Measurements from ENCODE around the gene PPP4R3A. TPM values are rescaled to one million over a fixed set of nuclear protein-coding genes. Genes with fewer than 3 reads are reported as not detected.

Gene PPP4R3A
- total and polyA plus RNA-seq, 2 donors (not counting 3 experiments of a cell fraction or from before 2014, with no cell fraction given), result 20.5 to 77.0 TPM

DNA sequence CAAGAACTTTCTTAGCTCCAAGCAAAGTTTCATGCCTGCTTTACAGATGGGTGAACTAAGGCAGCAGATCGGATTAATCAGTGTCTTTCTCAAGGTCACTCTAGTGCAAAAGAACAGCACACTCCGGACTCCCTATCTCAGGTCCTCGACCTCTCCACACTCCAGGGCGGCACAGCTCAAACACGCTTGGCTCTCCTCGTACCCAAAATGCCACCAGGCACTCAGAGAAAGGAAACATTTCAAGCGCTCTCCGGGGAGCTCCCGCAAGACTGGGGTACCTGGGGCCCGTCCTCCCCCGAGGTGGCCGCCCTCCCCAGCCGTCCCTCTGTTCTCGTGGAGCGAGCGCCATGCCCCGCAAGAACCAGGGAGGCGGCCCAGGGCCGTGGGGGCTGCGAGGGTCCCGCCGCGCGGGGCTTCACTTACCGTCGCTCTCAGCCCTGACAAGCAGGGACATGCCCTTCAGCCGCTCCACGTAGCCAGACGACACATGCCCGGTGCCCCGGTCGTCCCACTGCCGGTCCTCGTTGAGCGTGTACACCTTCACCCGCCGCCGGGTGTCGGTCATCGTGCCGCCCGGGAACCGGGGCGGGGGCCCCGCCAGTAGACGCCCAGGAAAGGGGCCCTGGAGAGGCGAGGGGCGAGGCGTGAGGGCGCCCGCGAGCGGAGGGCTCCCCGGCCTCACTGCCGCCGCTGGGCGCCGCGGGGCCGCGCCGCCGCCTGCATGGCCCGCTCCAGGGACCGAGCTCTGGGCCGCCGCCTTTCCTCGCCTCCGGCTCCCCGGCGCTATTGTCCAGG lies 830 bp downstream of the PPP4R3A start:
- DNase-seq (ENCODE audit: low read depth, low spot score), result peak; percentile 31
- peak overlapping the region; percentile 75 for H2AFZ ChIP-seq (ENCODE audit: low read depth, low read length)

More for the DNA sequence above, 830 bp downstream of the PPP4R3A start:
- no peak for FAIRE-seq
- peaks cover 13% of the 10 kb centered on the region for H4K20me1 ChIP-seq (replicated peaks; ENCODE audit: control insufficient read depth, extremely low read depth, insufficient read depth, low read length)
- peak overlapping the region; percentile 92 for H3K9ac ChIP-seq (replicated peaks; ENCODE audit: extremely low read depth, insufficient read depth, low read length)
- TF ChIP-seq, protein P1, sequence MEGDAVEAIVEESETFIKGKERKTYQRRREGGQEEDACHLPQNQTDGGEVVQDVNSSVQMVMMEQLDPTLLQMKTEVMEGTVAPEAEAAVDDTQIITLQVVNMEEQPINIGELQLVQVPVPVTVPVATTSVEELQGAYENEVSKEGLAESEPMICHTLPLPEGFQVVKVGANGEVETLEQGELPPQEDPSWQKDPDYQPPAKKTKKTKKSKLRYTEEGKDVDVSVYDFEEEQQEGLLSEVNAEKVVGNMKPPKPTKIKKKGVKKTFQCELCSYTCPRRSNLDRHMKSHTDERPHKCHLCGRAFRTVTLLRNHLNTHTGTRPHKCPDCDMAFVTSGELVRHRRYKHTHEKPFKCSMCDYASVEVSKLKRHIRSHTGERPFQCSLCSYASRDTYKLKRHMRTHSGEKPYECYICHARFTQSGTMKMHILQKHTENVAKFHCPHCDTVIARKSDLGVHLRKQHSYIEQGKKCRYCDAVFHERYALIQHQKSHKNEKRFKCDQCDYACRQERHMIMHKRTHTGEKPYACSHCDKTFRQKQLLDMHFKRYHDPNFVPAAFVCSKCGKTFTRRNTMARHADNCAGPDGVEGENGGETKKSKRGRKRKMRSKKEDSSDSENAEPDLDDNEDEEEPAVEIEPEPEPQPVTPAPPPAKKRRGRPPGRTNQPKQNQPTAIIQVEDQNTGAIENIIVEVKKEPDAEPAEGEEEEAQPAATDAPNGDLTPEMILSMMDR (IDR thresholded peaks at IDR 0.05; ENCODE audit: extremely low read depth in 1 of 2, insufficient read depth in 1 of 2, low read depth in 1 of 2, low read length in 2 of 2), result no peak
- TF ChIP-seq FOS (IDR thresholded peaks at IDR 0.05; ENCODE audit: borderline replicate concordance, insufficient read depth, low read length) (no peak), POLR2AphosphoS5 (IDR thresholded peaks at IDR 0.05; ENCODE audit: insufficient read depth, low read depth, low read length) (no peak)
- peak overlapping the region; percentile 100 for H3K4me2 ChIP-seq (ENCODE audit: insufficient read depth, low read length)
- H3K4me1 ChIP-seq (ENCODE audit: control insufficient read depth, extremely low read depth, insufficient read depth, low read length), result peaks cover 17% of the 10 kb centered on the region
- ChIA-PET POLR2A (interaction anchor here (1.3 kb wide), 1 partner anchor 9 kb away, joined by 5 read pairs; no protein-coding TSS in a partner anchor), CTCF (interaction anchor here (0.8 to 1.2 kb wide), 2 partner anchors 8 to 402 kb away, joined by 3 read pairs; no protein-coding TSS in a partner anchor)
- H3K4me3 ChIP-seq (replicated peaks in 1 of 3; ENCODE audit: insufficient read depth in 1 of 3, low read depth in 1 of 3, low read length in 3 of 3), result peak overlapping the region; percentile 56 to 97 (median 85)
- dilution Hi-C loops (cut with MboI; ENCODE audit: extremely low pct_ligation_motif_present, low sequenced_read_pairs), result no loop called here
- H3K36me3 ChIP-seq (ENCODE audit: control insufficient read depth in 2 of 2, extremely low read depth in 1 of 2, insufficient read depth in 2 of 2, low read length in 2 of 2), result no peaks in the 10 kb centered on the region
- peak overlapping the region; percentile 83 for H3K27ac ChIP-seq (ENCODE audit: insufficient read depth, low read depth, low read length)
- intact Hi-C loops (cut with micrococcal nuclease), result loop anchor here (1.0 to 5.0 kb wide), 3 partner anchors 438 to 1033 kb away; partner anchors contain the start of gene FBLN5
- no peaks in the 10 kb centered on the region for H3K9me3 ChIP-seq (replicated peaks; ENCODE audit: control insufficient read depth, insufficient read depth, low read length)
- BruUV-seq (replicated peaks), result TSS peak; percentile 2
- no peaks in the 10 kb centered on the region for H3K27me3 ChIP-seq (ENCODE audit: control insufficient read depth in 2 of 2, insufficient read depth in 2 of 2, low read length in 2 of 2)
- peaks cover 54% of the 10 kb centered on the region for H3K79me2 ChIP-seq (ENCODE audit: control insufficient read depth, insufficient read depth, low read length)
- H3K9me1 ChIP-seq (replicated peaks; ENCODE audit: control insufficient read depth, extremely low read depth, insufficient read depth, low read length), result no peaks in the 10 kb centered on the region
